C4-2B (cell line): ENCODE data around the gene CACNB3.

Experiments used
- H3K27ac ChIP-seq: fragments of 450-650 bp; 2 replicates; pipeline ENCODE4 v1.5.1; 2017
- ZFX ChIP-seq: fragments of 450-650 bp; IDR thresholded peaks from 2 replicates; pipeline ENCODE4 v1.6.1; 2017
- TF ChIP-seq, protein P1 (sequence below): fragments of 450-650 bp; conservative IDR thresholded peaks from 2 replicates; pipeline ENCODE4 v1.5.1; 2017; ENCODE audit warnings: mild to moderate bottlenecking

Gene CACNB3

GRCh38 chr12:48782457-48783395, 35.6 kb upstream of the CACNB3 start:
- no peak for TF ChIP-seq ZFX
- TF ChIP-seq, protein P1, sequence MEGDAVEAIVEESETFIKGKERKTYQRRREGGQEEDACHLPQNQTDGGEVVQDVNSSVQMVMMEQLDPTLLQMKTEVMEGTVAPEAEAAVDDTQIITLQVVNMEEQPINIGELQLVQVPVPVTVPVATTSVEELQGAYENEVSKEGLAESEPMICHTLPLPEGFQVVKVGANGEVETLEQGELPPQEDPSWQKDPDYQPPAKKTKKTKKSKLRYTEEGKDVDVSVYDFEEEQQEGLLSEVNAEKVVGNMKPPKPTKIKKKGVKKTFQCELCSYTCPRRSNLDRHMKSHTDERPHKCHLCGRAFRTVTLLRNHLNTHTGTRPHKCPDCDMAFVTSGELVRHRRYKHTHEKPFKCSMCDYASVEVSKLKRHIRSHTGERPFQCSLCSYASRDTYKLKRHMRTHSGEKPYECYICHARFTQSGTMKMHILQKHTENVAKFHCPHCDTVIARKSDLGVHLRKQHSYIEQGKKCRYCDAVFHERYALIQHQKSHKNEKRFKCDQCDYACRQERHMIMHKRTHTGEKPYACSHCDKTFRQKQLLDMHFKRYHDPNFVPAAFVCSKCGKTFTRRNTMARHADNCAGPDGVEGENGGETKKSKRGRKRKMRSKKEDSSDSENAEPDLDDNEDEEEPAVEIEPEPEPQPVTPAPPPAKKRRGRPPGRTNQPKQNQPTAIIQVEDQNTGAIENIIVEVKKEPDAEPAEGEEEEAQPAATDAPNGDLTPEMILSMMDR = no peak
- no peak overlapping the region; the same call in 1 of the 2 replicates for H3K27ac ChIP-seq

- no peak for TF ChIP-seq ZFX
- TF ChIP-seq, protein P1 = no peak
- H3K27ac ChIP-seq = no peak overlapping the region
Measured at GRCh38 chr12:48783432-48783831, 34.9 kb upstream of the CACNB3 start.

- peak overlapping the region; percentile 96; the same call in 1 of the 2 replicates for H3K27ac ChIP-seq
Measured at GRCh38 chr12:48786591-48787544, 31.4 kb upstream of the CACNB3 start.

GRCh38 chr12:48787791-48788523, 30.3 kb upstream of the CACNB3 start:
- no peak for TF ChIP-seq ZFX
- TF ChIP-seq, protein P1 = no peak
- peak overlapping the region; percentile 96 for H3K27ac ChIP-seq

More at GRCh38 chr12:48786591-48787544, 31.4 kb upstream of the CACNB3 start:
- TF ChIP-seq ZFX = no peak
- TF ChIP-seq, protein P1 = no peak

DNA sequence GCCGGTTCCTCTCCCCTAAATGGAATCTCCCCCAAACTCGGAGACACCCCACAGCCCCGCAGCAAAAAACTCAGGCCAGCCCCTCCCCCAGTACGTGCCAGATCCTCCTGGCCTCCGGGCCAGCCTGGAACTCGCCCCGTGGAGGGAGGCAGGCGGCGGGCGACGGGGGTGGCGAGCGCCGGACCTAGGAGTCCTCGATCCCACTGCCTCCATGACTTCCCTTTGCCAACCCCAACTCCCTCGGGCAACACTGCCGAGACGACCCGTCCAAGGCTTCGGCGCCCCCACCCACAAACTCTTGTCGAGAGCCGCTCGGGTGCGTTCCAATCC, 29.8 kb upstream of the CACNB3 start:
- peak overlapping the region; percentile 96 for H3K27ac ChIP-seq
- TF ChIP-seq ZFX = no peak
- TF ChIP-seq, protein P1 = no peak

DNA sequence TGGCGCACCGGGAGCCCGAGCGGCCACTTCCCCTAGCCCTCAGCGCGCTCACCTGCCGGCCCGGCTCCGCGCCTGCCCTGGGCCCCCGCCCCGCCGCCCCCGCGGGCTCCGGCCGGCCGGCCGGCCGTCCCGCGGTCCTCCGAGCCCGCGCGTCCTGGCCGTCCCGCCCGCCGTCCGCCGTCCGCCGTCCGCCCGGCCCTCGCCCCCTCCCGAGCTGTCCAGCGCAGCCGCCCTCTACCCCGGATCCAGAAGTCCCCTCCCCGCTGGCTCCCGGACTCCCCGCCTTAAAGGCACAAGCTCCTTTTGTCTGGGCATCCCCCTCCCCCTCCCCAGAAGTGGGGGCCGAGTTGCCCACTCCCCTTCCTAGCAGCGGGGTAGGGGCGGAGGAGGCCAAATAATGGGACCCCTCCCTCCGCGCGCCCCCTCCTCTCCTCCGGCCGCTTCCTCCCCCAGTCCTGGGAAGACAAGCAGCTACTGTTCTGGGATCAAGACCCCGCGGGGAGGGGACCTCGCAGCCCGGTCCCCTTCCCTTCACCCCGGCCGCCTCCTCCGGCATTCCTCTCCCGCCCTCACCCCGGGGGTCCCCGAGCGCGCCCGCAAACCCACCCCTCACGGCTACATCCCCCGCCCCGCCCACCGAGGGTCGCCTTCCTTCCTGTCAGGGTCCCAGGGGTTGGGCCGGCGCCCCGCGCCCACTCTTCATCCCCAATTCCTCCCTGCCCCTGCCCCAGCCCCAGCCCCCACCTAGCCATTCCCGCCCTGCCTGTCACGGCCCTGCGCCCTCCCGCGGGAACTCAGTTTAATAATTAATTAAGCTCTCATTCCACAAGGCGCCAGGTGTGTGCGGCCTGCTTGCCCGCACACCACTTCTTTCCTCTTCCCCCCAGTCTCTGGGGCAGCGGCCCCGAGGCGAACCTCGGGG, 29.2 kb upstream of the CACNB3 start, which contains the start of gene ADCY6:
Gene ADCY6, minus strand, starts transcription at position 236 of the 922 bp plus-strand sequence. CDS start 5,655 bp downstream, outside the sequence.
- peak; percentile 55; the same call in 1 of the 2 replicates for TF ChIP-seq ZFX
- TF ChIP-seq, protein P1 = no peak
- H3K27ac ChIP-seq = peak within 1 kb of the TSS; percentile 96
